Esophagus squamous epithelium (tissue), 4 donors: ENCODE results near the gene KLHDC9.

ENCODE experiments used
- POLR2A ChIP-seq, 4 donors: fragments of 450-650 bp; IDR thresholded peaks; one replicate each; pipeline ENCODE4 v1.6.1; 2017; ENCODE audit warnings: antibody characterized with exemption in 4 of 4, mild to moderate bottlenecking in 4 of 4, moderate library complexity in 3 of 4
- TF ChIP-seq, protein P1 (sequence below), 6 experiments: fragments of 450-650 bp in 4 of 6; fragments of 200-600 bp in 2 of 6; sonication (generic) in 2 of 6; IDR thresholded peaks; one replicate each; pipeline ENCODE4 v1.5.1; 2016 to 2019; ENCODE audit warnings: antibody characterized with exemption in 6 of 6, mild to moderate bottlenecking in 4 of 6, moderate library complexity in 4 of 6

DNA sequence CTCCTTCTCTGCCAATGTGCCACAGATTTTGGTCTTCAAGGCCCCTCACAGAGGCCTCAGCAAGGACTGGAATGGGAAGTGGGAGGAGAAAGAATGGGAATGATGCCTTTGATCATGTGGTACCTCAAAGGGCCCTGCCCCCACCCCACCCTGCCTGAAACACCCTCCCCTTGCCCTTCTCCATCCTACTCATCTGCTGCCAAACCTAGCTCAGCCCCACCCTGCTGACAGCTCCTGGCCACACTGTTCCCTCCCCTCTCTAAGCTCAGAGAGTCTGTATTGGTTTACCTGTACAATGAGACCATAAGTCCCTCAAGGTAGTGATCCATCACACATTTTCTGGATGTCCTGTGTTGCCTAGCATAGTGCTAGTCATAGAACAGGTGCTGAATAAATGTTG is 21.8 kb upstream of the KLHDC9 start:
- TF ChIP-seq, protein P1, sequence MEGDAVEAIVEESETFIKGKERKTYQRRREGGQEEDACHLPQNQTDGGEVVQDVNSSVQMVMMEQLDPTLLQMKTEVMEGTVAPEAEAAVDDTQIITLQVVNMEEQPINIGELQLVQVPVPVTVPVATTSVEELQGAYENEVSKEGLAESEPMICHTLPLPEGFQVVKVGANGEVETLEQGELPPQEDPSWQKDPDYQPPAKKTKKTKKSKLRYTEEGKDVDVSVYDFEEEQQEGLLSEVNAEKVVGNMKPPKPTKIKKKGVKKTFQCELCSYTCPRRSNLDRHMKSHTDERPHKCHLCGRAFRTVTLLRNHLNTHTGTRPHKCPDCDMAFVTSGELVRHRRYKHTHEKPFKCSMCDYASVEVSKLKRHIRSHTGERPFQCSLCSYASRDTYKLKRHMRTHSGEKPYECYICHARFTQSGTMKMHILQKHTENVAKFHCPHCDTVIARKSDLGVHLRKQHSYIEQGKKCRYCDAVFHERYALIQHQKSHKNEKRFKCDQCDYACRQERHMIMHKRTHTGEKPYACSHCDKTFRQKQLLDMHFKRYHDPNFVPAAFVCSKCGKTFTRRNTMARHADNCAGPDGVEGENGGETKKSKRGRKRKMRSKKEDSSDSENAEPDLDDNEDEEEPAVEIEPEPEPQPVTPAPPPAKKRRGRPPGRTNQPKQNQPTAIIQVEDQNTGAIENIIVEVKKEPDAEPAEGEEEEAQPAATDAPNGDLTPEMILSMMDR (IDR thresholded peaks at IDR 0.05): no peak
- no peak for TF ChIP-seq POLR2A (IDR thresholded peaks at IDR 0.05)
